Glomerular visceral epithelial cell (primary cell): ENCODE measurements around the gene NTNG1.

Source experiments
- DNase-seq: peaks from one replicate; pipeline ENCODE4 v3.0.0-alpha.2; 2016; ENCODE audit errors: extremely low spot score

NTNG1 gene

DNA sequence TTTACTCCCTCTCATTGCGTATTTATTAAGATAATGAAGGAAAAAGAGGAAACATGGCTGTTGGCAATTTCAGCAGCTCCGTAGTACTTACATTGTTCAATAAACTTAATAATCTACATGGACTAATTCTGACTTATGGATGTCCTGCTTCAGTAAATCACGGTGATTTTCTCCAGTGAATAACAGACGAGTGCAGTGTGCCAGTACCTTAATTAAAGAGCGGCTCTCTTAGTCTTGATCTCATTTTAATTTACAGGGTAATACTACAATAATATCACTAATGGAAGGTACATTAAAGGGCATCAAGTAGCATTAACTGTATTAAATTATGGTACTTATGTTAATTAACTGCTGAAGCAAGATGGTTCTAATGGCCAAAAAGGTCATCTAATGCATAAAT, 187.2 kb downstream of the NTNG1 start:
- DNase-seq, result no peak

DNA sequence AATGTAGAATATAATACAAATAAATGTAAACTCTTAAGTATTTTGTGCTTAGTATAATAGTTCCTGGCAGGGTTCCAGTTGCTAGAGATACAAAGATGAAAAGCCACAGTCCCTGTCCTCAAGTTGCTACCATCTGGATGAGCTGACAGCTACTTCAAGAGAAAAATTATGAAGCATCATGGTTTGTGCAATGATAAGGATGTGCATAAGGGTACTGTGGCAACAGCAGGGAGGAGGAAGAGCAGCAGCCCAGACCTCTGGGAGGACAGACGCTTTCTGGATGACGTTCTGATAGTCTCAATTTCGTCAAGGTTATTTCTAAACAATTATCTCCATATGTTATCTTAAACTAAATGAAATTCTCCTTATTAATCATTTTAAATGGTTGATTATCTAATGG, 198.9 kb downstream of the NTNG1 start:
- DNase-seq, result no peak

DNA sequence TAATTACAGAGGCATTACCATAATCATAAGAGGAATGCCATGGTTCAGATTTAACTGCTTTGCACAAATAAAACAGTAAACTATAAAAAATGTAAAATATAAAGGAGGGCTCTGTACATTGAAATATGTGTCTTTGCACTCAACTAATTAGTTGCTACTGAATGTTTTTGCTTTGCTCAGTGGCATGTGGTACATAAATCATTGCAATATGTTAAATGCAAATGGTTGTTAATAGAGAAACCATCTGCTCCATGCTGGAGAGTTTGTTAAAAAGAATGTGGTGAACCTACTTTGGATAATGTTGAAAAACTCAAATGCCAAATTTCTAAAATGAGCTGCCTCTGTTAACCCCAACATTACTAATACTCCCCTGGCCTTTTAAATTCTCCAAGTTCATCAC, 201.5 kb downstream of the NTNG1 start:
- no peak for DNase-seq

DNA sequence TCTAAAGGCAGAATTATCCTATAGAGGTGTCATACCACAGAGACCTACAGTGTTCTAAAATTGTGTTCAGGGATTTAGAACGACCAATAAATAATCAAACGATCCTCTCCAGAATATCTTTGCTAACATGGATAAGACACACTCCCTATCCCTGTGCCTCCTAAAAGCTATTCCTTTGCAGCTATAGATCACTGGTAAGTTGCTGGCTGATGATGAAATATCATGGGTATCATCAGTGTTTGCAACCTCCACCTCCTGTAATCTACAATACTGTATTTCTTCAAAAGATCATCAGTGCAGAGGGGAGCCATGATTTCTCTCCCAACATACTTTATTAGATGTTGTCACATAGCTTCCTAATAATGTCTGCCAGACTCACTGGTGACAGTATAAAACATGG, 201.9 kb downstream of the NTNG1 start:
- DNase-seq, result no peak

DNA sequence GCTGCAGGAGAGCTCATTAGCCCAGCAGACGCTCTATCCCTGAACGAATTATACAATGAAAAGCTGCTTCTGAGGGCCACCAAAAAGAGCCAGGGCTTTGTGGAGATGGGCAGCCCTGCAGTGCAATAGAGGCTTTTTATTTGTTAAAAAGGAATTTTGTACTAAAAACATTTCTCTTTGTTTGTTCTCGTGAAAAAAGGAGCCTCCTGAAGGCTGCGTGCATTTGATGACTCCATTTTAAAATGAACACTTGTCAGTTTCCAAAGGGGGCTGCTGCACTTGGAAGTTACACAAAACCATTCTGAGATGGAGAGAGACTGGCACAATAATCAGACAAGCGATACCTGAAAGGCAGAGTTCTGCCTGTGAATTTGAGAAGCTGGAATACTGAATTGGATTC, 202.8 kb downstream of the NTNG1 start:
- DNase-seq, result no peak

DNA sequence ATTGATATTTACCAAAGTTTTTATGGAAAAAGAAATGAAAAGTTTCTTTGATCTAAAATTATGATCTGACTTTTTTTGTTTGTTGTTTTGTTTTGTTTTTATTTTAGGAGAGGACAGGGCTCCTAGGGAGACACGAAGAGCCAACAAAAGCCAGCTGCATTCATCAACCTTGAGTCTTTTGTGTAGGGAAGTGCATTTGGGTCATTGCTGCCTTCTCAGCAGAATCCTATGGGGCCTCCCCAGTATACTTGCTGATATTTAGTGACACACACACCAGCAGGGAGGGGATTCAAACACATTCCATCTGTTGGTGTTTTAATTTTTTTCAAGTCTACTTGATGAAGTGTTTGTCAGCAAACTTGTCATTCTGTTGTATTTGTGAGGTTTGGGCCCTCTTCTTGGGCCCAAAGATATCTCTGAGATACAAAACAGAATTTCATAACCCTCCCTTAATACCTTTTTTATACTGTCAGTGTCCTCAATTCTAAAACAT, 203.5 kb downstream of the NTNG1 start:
- no peak for DNase-seq

DNA sequence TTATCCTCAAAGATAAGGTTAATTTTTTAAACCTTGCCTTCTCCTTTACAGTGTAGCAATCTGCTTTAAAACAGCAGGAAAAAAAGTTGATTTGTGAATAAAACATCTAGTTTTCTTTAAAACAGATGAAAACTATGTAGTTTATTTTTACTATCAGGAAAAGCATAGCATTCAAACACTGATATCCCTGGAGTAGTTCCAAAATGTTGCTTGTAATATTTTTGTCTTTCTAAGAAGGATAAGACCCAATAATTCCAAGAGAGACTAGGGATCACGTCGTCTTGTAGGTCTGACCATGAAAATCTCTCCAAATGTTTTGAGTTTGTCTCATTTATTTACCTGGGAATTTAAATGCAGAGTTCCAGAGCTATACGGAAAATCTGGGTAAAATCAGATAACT, 204.0 kb downstream of the NTNG1 start:
- DNase-seq, result no peak

DNA sequence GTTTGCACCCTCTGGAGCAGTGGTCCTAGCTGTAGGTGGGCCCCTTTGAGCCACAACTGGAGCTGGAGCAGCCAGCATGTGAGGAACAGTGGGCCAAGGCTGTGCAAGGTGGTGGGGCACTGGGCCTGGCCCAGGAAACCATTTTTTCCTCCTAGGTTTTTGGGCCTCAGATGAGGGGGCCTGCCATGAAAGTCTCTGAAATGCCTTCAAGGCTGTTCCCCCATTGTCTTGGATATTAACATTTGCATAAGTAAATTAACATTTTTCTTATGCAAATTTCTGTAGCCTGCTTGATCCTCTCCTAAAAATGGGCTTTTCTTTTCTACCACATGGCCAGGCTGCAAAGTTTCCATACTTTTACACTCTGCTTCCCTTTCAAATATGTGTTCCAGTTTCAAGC, 212.0 kb downstream of the NTNG1 start:
- no peak for DNase-seq

DNA sequence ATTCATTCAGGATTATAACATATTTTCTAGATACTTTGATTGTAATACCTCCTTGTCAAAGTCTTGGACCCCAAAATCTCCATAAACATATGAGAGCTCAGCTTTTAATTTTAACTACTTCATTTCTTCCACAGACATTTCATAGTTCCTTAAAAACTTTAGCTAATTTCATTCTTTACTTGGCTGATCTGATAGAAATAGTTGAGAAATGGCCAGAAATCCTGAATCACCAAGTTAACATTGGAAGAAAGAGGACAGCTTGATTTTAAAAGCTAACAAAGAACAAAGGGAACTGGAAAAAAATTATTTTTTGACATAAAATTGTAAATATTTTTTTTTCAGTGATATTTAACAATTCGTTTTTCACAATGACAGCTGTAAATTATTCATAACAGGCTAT, 216.5 kb downstream of the NTNG1 start:
- no peak for DNase-seq

DNA sequence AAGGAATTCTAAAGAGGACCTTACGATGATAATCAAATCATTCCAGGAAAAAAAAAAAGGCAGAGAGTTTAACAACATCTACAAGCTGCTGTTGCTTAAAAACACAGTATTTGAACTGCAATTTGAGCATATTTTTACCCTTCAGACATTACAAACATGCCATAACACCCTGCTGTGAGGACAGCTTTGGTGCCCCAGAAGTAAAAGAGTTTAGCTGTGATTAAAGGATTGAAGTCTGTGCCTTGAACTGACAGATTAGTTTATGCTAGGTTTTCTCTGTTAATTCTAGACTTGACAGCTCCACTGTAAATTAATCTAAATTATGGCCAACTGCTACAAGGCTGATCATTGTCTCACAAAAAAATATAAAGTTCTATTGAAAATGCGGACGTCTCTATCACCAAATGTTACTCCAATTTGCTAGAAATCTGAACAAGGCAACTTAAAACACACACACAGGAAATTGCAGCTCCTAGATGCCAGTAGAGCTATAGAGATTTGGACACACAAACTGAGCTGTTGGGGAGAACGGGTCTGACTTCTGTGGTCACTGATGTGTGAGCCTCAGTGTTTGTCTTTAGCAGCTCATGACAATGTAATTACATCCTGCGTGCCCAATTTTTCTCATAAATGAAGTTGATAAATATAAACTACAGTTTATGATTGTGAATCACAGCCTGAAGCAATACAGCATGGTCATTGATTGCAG, 217.9 kb downstream of the NTNG1 start:
- DNase-seq, result no peak

DNA sequence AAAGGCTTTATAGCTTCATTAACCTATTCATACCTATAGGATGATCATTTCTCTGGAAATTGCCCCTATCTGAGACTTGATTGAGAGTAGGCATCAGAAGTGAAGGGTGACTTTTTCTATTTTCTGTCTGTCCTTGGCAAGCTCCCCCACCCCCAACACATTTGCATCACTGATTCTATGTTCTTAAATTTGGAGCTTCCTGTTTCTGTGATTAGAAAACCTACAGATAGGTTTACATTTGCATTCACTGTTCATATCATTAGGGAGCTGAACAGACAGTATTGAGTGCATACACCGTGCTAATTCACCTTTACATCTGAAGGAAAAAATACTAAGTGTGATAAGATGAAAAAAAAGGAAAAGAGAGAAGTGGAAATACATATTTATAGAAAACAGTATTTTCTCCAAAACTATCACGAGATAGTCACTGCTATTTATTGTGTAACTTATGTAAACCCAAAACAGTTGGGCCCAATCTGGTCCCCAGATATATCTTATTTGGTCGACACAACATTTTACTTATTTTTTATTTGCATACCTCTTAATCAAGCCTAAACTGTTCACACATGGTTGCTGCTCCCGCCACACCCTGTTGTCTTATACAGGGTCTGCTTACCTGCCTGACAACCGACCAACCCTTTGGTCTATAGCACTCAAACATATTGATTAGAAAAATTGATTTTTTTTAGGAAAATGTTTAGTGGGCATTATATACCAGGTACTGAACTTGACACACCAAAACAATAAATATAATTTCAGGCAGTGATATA, 218.8 kb downstream of the NTNG1 start:
- DNase-seq, result no peak

DNA sequence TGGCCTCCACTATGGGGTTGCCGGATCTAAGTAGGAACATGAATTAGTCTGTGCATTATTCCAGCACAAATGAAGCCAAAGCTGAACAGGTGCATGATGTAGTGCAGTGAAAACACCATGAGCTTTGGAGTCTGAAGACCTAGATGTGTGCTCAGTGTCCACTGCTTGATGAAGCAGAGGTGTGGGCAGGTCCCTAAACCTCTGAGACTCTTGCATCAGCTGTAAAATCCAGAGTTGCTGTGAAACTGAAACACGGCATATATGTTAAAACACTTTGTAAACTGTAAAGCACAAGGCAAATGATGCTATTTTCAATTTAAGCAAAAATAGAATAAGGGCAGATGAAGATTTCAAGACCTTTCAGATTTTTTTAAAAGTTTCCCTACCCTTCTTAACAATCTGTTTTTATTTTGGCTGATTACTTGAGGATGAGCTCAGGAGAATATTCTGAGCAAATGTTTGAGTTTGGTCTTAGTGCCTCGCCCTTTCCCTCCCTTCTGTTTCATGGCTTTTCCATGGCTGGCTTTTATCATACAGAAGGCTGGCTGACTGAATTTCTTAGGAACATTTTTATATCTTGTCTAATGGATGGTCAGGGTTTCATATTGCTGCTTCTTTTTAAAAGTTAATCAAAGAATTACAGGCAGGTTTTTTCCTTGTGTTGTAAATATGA, 221.8 kb downstream of the NTNG1 start:
- DNase-seq, result no peak

DNA sequence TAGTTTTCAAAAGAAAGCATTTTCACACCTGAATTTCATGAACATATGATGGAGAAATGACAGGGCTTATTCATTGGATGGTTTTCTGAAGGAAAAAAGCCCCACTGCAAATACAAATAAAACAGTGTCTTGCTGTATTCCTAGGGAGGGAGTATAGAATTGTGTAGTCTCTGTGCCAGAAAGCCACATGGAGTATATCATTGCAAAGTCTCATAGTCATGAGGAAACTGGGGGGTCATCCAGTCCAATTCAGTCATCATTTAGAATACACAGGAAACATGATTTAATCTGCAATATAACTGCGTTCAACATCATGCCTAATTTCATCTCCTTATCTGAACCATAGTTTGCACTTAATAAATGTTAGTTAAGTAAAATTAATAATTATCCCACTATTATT, 222.3 kb downstream of the NTNG1 start:
- no peak for DNase-seq

DNA sequence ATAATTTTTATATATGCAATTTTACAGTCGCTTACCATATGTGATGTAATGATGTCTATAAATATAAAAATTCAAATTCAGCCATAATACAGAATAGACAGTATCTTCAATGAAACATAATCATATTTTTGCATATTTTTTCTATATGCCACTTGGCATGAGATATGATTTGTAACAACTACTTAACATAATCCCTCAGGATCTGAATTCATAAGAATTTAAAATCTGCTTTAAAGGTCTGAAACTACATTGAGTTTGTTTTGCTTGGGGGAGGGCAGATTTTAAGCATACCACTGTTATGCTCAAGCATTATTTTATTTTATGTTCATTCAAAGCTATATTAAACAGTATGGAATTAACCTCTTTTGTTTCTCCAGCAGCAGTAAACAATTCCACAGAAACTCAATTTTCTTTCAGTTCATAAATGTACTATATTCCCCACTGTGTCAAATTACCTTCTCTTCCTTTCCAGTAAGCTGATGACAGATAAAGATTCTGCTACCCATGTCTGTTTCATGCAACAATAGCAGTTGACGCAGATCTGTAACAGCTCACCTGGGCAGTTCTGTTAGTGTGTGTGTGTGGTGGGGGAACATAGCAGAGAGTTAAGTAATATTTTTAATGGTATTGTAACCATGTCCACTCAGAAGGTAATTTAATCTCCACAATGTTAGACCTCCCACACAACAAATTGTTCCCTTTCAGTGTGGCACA, 224.8 kb downstream of the NTNG1 start:
- DNase-seq, result no peak

DNA sequence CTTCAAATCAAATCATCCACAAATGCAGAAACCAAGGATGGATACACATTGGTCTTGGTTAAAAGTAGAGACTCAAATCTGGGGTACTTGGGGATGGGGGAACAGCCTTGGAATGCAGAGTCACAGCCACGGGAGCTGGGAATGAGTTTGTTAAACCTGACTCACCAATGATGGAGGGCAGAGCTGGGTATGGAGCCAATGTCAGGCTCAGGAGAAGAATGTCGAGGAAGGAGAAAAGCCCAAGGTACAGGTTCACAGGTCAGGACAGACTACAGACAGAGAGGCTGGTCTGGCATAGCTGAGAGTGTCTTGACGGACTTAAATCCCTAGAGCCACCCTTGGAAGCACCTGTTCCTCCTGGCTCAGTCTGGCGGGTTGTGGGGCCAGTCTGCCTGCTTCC, 237.6 kb downstream of the NTNG1 start:
- DNase-seq, result no peak

DNA sequence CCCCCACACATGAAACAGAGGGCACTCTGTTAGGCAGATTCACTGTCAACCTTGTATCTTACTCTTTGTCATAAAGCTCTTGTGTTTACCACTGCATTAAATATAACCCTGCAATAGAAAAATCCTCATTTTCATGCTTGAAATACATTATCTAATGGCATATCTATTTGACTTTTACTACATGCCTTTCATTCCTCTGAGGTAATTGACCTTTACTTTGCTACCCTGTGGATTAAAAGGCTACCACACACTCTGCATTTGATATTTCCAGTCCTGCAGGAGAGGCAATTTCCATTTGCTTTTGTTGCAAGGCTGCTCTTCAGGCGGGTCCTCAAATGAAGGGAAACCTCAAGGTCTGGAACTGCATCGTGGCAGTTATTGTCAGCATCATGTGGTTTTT, 238.0 kb downstream of the NTNG1 start:
- peak; percentile 85 for DNase-seq

DNA sequence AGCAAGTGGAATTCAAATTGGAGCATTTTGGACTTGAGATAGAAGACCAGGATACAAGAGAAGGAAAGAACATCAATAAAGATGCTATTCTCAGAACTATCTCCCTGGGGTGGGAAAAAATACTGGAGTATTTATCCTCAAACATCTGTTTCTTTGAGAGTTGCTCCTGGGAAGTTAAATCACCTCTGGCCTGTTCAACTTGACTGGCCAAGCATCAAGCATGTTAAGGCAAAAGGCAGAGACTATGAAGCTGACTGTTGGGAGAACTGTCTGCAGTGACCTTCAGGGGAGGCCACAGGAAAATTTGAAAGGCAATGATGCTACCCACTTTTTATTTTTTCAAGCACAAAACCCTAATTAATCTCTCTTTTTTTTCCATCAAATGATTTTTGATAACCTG, 239.0 kb downstream of the NTNG1 start:
- peak; percentile 75 for DNase-seq

DNA sequence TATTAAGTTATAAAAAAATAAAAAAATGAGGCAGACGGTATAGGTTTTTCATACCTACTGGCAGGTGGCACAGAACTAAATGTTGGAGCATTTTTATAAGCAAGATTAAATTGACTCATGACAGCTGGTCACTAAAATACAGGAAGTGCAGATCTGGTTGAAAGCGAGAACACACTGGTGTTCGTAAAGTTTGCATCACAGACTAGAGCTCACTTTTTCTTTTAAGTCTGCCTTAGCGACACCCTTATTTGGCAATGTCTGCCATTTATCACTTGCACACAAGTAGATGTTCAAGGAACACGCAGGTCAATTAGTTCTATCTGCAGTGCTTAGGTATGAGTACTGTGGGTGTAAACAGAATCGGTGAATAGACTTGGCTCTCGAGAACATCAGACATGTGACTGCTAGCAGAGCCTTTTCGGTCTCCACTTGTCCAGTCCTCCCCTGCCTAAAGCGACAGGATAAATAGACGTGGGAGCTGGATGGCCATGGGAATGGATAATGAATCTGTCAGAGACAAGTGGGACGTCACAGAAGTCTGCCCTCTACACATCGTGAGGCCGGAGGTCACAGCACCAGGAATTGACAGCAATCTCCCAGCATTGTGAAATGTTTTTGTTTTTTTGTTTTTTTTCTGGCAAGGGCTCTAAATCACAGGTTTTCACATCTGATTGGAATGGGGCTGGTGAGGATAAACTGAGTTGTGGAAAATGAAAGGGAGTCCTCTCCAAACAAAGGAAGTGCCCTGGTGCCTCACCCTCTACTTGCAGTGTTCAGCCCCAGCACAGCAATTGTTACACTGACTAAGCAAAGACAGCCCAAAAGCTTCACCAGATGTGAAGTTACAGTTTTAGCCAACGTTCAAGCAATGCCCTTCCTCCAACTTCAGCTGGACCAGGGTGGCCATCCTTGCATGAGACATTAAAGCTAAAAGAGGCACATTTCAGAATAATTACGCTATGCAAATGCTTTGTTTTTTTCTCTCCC, 248.9 kb downstream of the NTNG1 start:
- DNase-seq, result no peak

DNA sequence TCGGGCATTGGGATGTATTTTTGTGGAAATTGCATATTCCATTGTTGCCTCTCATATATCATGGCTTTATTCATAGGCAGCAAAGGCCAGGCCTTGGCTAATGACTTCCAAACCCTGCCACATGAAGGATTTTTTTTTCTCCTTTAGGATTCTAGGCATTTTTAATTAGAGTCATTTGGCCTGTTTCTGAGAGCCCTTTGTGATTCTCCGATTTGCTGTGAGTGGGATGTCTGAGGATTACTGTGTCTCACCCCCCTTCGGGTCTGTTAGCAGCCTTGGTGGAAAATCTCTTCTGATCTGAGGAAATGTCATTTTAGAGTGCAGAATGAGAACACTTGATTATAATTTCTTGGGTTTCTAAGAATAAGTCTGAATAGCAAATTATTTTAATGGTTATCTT, 253.5 kb downstream of the NTNG1 start:
- DNase-seq, result no peak

DNA sequence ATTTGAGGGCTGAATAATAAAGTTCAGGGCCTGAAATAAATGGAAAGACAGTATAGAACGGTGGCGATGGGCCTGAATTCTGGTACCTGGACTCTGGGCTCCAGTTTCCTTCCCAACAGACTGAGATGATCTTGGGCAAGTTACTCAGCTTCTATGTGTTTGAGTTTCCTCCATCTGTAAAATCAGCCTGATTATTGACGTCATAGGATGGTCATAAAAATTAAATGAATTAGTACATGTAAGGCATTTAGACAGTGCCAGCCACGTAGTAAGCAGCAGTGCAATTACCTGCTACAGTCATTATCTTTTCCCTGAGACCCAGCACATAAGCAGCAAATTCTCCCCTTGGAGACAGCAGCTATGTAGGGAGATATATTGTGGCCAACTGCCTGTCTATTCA, 260.9 kb downstream of the NTNG1 start:
- DNase-seq, result no peak

DNA sequence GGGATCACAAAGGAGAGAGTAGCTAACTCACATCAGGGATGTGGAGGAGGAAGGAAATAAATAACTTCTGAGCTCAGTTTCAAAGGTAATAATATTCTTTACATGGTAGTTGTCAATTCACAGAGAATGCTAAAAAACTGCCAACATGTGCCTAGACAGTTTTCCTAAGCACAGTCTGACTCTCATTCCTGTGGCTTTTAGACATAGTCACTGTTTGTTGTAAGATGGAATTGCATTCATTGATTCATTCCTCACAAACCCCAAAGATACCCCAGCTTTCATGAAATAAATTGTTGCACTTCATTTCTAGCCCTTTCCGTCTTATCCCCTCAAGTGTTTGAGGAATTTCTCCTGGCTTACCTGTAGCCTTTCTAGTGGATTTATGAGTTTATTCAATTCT, 263.9 kb downstream of the NTNG1 start:
- peak; percentile 5 for DNase-seq
